DMS153 treated with DMSO at 0.1 percent for 48 hours (cell line): ENCODE data around the gene STYXL1.
"Not testable (repeated sequence)": the region's sequence is repeated elsewhere in the genome, so short reads cannot be mapped to it uniquely, and the experiment has no call there.

Source experiments
- DNase-seq: peaks from one replicate; lab custom pipeline; 2025; ENCODE audit not compliant: unreplicated experiment; lab: John Stamatoyannopoulos, UW

Gene STYXL1

DNA sequence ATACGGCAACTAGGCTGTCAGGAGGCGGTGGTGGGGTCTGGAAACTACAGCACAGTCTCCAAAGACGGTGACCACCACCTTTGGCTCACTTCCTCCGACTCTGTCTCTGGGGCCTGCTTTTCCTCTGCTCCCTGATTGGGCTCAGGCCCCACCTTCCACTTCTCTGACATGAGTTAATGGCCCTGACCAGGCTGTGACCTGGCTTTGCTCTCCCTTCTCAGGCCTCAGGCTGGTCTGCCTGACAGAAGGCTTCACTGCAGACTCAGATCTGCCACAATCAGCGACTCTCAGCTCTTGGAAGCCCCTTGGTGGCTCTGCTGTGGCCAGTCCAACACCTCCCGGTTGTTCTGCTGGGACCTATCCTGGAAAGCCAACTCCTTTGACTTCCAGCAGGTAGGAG is 7.7 kb downstream of the STYXL1 start:
- DNase-seq = no peak

DNA sequence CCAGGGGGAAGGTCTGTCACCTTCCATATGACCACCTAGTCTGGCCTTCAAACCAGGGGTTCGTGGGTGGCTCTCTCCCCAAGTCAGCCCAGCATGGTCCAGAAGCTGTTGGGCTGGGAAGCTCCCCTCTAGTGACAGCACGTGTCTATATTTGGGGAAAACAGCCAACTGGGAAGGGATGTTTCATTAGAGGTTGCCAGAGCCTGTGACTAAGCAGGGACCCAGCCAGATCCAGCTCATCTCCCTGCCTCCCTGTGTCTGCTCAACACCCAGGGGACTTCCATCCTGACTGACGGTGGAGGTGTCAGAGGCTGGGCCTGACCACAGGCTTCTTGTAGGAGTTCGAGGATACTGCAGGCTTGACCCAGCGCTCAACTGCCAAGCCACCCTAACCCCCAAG is 10.5 kb downstream of the STYXL1 start:
- no peak for DNase-seq

DNA sequence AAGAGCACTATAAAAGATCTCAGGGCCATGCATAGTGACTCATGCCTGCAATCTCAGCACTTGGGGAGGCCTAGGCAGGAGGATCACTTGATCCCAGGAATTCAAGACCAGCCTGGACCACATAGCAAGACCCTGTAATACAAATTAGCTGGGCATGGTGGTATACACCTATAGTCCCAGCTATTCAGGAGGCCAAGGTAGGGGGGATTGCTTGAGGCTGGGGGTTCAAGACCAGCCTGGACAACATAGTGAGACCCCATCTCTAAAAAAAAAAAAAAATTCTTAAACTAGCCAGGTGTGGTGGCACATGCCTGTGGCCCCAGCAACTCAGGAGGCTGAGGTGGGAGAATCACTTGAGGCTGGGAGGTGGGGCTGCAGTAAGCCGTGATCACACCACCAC is 15.8 kb downstream of the STYXL1 start:
- DNase-seq = no peak

- DNase-seq = not testable (repeated sequence)
Observed at GRCh38 chr7:76029682-76030081, 18.1 kb downstream of the STYXL1 start.

DNA sequence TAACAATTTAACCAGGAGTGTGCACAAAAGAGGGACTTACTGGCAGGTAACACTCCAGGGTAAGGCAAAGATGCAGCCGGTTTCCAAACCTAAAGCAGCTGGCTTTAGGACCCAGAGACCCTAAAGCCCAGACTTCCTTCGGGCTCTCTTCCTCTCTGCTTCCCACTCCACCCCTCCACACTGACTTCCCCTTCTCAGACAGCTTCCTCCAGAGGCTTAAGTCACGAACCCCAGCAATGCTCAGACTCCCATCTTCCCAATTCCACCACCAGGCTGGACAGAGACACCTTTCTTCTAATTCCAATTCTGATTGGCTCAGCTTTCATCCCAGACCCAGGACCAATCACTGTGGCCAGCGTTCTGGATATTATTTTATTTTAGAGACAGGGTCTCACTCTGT is 24.8 kb downstream of the STYXL1 start:
- no peak for DNase-seq

GRCh38 chr7:76022026-76022780 is 25.6 kb downstream of the STYXL1 start:
- no peak for DNase-seq

DNA sequence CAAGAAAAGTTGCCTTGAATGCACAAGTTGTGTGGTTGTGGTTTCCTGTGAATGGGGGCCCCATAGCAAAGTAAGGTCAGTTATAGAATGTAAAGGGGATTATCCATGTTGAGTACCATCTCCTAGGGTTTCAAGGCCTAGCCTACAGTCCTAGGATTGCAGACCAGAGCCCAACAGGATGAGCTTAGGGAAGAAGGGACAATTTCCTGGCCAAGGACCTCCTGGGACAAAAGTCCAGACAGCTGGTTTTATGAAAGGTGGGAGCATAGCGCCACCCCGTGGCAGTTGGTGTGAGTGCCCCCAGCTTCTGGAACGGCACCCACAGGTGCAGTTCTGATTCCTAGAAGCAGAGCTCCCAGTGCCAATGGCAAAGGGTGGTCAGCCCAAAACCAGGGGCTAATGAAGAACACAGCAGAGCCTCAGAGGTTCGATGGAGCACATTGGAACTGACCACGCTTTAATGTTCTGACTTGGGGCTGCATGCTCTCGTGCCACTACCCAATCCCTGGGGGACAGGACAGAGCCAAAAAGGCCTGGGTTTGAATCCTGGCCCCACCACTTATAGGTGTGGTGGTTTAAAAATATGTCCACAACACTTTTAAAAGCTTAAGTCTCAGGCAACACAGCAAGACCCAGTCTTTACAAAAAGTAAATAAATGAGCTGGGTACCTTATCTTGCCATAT is 27.6 kb downstream of the STYXL1 start:
- peak; percentile 48 for DNase-seq

DNA sequence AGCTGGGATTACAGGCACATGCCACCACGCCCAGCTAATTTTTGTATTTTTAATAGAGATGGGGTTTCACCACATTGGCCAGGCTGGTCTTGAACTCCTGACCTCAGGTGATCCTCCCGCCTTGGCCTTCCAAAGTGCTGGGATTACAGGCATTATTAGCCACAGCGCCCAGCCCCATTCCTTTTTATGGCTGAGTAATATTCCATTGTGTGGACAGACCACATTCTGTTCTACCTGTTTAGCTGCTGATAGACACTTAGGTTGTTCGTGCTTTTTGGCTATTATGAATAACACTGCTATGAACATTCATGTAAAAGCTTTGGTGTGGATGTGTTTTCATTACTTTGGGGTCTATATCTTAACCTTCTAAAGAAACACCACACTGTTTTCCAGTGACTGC is 29.3 kb downstream of the STYXL1 start:
- DNase-seq = not testable (repeated sequence)

GRCh38 chr7:76016191-76016947 is 31.4 kb downstream of the STYXL1 start:
- DNase-seq = no peak

GRCh38 chr7:76011442-76011861 is 36.3 kb downstream of the STYXL1 start:
- no peak for DNase-seq

GRCh38 chr7:76009672-76010600 is 37.9 kb downstream of the STYXL1 start:
- DNase-seq = no peak

DNA sequence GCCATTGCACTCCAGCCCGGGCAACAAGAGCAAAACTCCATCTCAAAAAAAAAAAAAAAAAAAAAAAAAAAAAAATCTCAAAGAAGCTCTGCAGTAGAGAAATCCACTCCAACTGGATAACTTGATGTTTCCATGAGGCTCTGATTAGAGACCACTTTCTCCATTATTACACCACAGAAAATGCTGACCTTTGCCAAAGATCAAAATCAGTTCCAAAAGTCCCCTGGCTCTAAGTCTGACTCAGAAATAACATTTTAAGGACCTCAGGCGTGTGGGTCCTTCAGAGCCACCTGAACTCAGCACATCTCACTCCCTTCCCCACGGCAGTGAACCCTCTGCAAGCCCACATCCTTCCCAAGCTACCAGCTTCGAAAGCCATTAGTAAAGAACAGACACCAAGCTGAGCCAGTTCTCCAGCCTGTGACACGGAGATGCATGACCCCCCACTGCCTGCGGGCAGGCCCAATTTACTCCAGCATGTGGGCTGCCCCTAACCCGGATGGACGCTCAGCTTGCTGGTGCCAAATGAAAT is 39.6 kb downstream of the STYXL1 start:
- DNase-seq = no peak

GRCh38 chr7:76005004-76005403 is 42.8 kb downstream of the STYXL1 start:
- DNase-seq = not testable (repeated sequence)

- no peak for DNase-seq
Observed at GRCh38 chr7:76003351-76003750, 44.4 kb downstream of the STYXL1 start.

DNA sequence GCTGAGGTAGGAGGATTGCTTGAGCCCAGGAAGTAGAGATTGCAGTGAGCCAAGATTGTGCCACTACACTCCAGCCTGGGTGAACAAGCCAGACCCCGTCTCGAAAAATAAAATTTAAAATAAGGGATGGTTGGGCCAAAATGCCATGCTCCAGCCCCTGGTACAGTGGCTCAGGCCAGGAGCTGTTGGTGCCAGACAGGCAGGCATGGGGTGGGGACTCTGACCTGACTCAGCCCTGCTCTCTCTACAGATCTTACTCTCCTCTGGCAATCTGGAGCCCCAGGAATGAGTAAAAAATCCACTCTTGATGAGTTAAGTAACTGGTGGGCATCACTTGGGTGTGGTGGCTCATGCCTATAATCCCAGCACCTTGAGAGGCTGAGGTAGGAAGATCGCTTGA is 45.0 kb downstream of the STYXL1 start:
- no peak for DNase-seq

GRCh38 chr7:76002139-76002538 is 45.7 kb downstream of the STYXL1 start:
- DNase-seq = no peak

- DNase-seq = no peak
Observed at GRCh38 chr7:76000566-76000965, 47.2 kb downstream of the STYXL1 start.

DNA sequence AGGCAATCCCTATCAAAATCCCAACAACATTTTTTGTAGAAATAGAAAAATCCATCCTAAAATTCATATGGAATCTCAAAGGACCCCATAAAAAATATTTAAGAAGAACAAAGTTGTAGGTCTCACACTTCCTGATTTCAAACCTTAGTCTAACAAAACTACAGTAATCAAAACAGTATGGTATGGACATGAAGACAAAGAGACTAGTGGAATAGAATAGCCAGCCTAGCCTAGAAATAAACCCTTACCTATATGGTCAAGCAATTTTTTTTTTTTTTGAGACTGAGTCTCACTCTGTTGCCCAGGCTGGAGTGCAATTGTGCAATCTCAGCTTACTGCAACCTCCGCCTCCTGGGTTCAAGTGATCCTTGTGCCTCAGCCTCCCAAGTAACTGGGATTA is 49.8 kb downstream of the STYXL1 start:
- DNase-seq = no peak

- DNase-seq = no peak
Observed at GRCh38 chr7:75996476-75996875, 51.3 kb downstream of the STYXL1 start.

DNA sequence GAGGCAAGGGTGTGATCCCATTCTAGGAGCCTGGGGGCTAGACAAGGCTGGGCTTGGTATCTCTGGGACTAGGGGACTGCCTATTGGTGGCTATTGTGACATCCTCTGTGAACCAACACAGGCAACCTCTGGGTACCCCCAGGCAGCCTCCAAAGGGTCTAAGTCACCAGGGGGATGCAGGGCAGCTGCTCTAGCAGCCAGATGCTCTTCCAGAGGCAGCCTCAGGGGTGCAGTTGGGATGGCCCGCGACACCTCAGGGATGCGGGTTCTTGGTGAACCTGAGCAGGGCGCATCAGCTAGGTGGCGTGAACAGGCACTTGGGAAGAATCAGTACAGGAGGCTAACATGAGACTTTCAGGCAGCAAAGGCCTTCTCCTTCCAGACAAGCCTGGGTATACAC is 51.8 kb downstream of the STYXL1 start:
- DNase-seq = no peak

DNA sequence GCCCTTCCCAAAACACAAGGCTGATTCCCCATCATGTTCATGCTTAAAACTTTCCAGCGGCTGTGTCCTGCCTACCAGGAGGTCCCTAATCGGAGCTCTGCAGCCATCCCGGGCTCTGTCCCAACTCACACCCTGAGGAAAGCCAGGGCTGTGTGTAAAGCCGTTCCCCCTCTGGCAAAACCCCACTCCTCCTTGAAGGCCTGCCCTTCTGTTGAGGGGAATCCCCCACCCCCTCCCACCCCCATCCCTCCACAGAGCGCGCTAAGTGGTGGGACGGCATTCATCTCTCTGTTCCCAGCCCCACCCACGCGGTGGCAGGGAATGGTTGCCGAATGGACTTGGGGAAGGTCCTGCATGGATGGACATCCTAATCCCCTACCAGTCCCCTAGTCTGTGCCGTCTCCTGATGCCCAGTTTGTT is 52.7 kb downstream of the STYXL1 start:
- no peak for DNase-seq
